Dendritic cell treated with granulocyte-macrophage colony-stimulating factor and Interleukin-4, amounts not matched to agents 40 ng/mL and 50 ng/mL, for 4 days (primary cell): ENCODE results near the gene EHD4.

Source experiments
- H3K27ac Mint-ChIP-seq: one replicate; pipeline ENCODE4 v1.8.0; 2022; ENCODE audit warnings: mild to moderate bottlenecking, mixed read lengths
- H3K27me3 Mint-ChIP-seq: one replicate; pipeline ENCODE4 v1.8.0; 2022; ENCODE audit warnings: mild to moderate bottlenecking, mixed read lengths
- H3K36me3 Mint-ChIP-seq: one replicate; pipeline ENCODE4 v1.8.0; 2022; ENCODE audit warnings: low read depth, mixed read lengths
- H3K4me1 Mint-ChIP-seq: one replicate; pipeline ENCODE4 v1.8.0; 2022; ENCODE audit warnings: low read depth, mixed read lengths
- H3K4me3 Mint-ChIP-seq: one replicate; pipeline ENCODE4 v1.8.0; 2022; ENCODE audit warnings: mild to moderate bottlenecking, moderate library complexity, mixed read lengths
- H3K9me3 Mint-ChIP-seq: one replicate; pipeline ENCODE4 v1.8.0; 2022; ENCODE audit warnings: mixed read lengths
- intact Hi-C: fragments of 100-400 bp; cut with micrococcal nuclease; formaldehyde crosslinking; loops from one replicate; pipeline ENCODE4 v1.15.0; 2022

EHD4 gene

DNA sequence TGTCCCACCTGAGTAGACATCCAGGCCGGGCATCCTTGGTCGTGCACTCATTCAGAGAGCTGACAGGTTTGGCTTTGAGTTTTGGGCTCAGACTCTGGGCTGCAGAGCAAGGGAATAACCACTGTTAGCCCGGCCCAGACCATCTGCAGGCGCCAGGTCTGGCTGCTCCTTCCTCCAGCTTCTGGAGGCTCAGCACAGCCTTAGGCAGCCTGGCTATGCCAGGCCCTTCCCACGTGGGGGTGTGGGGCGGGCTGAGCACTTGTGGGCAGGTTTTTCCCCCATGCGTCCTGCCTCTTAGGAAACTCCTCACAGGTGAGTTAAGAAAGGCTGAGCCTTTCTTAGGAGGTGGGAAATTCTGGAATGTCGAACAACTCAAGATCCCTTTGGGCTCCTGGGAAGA lies 122.5 kb downstream of the EHD4 start:
- H3K27me3 Mint-ChIP-seq: peaks cover 6% of the 10 kb centered on the region
- H3K36me3 Mint-ChIP-seq: peaks cover 53% of the 10 kb centered on the region
- H3K4me3 Mint-ChIP-seq: no peak overlapping the region
- no peaks in the 10 kb centered on the region for H3K4me1 Mint-ChIP-seq
- no peak overlapping the region for H3K27ac Mint-ChIP-seq
- no peaks in the 10 kb centered on the region for H3K9me3 Mint-ChIP-seq
- intact Hi-C loops: no loop called here

DNA sequence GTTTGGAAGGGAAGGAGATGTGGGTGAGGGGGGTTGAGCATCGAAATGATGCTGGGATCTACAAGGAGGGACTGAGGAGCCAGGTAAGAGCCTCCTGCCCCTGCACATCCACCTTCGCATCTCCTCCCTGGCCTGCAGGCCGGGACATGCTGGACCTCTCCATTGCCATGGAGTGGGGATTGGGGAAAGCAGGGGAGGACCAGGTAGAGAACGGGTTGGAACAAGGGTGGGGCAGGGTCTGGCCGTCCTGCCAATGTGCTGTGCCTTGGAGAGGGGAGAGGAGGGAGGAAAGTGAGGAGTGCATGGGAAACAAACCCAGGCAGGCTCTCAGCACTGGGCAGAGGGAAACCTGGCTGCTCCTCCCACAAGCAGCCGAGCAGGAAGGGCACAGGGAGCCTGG lies 123.2 kb downstream of the EHD4 start:
- H3K9me3 Mint-ChIP-seq: no peaks in the 10 kb centered on the region
- no peak overlapping the region for H3K27ac Mint-ChIP-seq
- intact Hi-C loops: no loop called here
- H3K36me3 Mint-ChIP-seq: peaks cover 56% of the 10 kb centered on the region
- H3K4me1 Mint-ChIP-seq: no peaks in the 10 kb centered on the region
- peaks cover 6% of the 10 kb centered on the region for H3K27me3 Mint-ChIP-seq
- no peak overlapping the region for H3K4me3 Mint-ChIP-seq

DNA sequence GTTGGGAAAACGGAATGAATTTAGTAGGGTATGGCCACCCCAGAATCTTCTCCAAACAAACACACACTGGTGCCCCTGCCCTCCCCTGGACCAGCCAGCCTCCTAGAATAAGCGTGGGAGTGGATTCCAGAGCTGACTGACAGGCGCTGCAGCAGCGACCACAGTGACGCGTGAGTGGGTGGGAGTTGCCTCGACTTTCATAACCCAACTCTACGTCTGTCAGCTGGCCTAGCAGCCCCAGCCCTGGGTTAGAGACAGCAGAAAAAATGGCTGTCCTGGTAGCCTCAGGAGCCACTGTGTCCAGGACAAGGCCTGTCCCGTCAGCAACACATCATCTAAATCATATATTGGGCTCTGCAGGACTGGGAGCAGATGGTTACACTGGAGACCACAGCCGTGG lies 123.7 kb downstream of the EHD4 start:
- intact Hi-C loops: no loop called here
- H3K4me1 Mint-ChIP-seq: no peaks in the 10 kb centered on the region
- peaks cover 62% of the 10 kb centered on the region for H3K36me3 Mint-ChIP-seq
- H3K9me3 Mint-ChIP-seq: no peaks in the 10 kb centered on the region
- no peak overlapping the region for H3K4me3 Mint-ChIP-seq
- peaks cover 6% of the 10 kb centered on the region for H3K27me3 Mint-ChIP-seq
- no peak overlapping the region for H3K27ac Mint-ChIP-seq

DNA sequence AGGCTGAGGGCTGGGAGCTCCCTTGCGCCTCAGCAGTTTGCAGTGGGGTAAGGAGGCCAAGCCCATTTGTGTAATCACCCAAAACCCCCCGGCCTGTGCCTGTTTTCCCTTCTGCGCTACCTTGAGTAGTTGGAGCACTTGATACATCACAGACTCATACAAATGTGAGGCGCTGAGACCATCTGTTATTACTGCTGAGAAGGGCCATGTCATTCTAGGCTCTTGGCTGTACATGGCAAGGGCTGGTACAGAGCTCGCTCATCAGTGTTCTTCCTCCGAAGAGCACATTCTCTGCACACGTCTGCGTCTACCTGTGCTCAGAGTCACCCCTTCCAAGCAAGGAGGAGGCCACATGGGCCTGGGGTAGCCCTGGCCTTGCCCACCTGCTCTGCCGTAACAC lies 124.4 kb downstream of the EHD4 start:
- H3K4me1 Mint-ChIP-seq: no peaks in the 10 kb centered on the region
- H3K9me3 Mint-ChIP-seq: no peaks in the 10 kb centered on the region
- peaks cover 6% of the 10 kb centered on the region for H3K27me3 Mint-ChIP-seq
- intact Hi-C loops: no loop called here
- peaks cover 68% of the 10 kb centered on the region for H3K36me3 Mint-ChIP-seq
- no peak overlapping the region for H3K27ac Mint-ChIP-seq
- no peak overlapping the region for H3K4me3 Mint-ChIP-seq

DNA sequence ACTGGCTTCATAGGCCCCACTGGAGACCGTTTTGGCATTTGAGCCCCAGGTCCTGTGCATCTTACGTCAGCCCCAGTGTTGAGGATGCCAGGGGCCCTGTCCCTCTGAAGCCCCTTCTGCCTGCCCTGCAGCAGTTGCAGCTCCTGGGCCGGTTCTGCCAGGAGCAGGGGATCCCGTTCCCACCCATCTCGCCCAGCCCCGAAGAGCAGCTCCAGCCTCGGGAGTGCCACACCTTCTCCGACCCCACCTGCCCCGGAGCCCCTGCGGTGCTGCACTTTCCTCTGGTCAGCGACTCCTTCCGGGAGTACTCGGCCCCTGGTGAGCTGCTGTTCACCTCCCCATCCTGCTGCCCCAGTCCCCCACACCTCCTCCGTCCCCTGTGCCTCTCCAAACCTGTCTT lies 125.2 kb downstream of the EHD4 start:
- intact Hi-C loops: no loop called here
- Mint-ChIP-seq H3K36me3 (peaks cover 75% of the 10 kb centered on the region), H3K27ac (no peak overlapping the region), H3K4me1 (no peaks in the 10 kb centered on the region), H3K4me3 (no peak overlapping the region), H3K9me3 (no peaks in the 10 kb centered on the region), H3K27me3 (peaks cover 6% of the 10 kb centered on the region)
